ENCODE data around the gene NKX6-1.

NKX6-1 gene

GRCh38 chr4:84498203-84498934, 723 bp downstream of the NKX6-1 start:
- no peak for DNase-seq (ENCODE audit: low read depth)

- DNase-seq (ENCODE audit: low read depth), result no peak
Observed at GRCh38 chr4:84497504-84498202, 1.4 kb downstream of the NKX6-1 start.

- DNase-seq (ENCODE audit: low read depth), result no peak
Observed at GRCh38 chr4:84496706-84497503, 2.2 kb downstream of the NKX6-1 start.

GRCh38 chr4:84496331-84496705, 2.8 kb downstream of the NKX6-1 start:
- DNase-seq (ENCODE audit: low read depth), result no peak

- DNase-seq (ENCODE audit: low read depth), result no peak
Observed at GRCh38 chr4:84495794-84496261, 3.3 kb downstream of the NKX6-1 start.

GRCh38 chr4:84495118-84495793, 3.8 kb downstream of the NKX6-1 start:
- DNase-seq (ENCODE audit: low read depth), result no peak

GRCh38 chr4:84494531-84494930, 4.6 kb downstream of the NKX6-1 start:
- no peak for DNase-seq (ENCODE audit: low read depth)

GRCh38 chr4:84494076-84494475, 5.0 kb downstream of the NKX6-1 start:
- DNase-seq (ENCODE audit: low read depth), result no peak

GRCh38 chr4:84493092-84493850, 5.8 kb downstream of the NKX6-1 start:
- DNase-seq (ENCODE audit: low read depth), result no peak

- DNase-seq (ENCODE audit: low read depth), result no peak
Observed at GRCh38 chr4:84492737-84493091, 6.4 kb downstream of the NKX6-1 start.

- no peak for DNase-seq (ENCODE audit: low read depth)
Observed at GRCh38 chr4:84492290-84492689, 6.8 kb downstream of the NKX6-1 start.

- DNase-seq (ENCODE audit: low read depth), result no peak
Observed at GRCh38 chr4:84491481-84491880, 7.6 kb downstream of the NKX6-1 start.

GRCh38 chr4:84490663-84491062, 8.4 kb downstream of the NKX6-1 start:
- no peak for DNase-seq (ENCODE audit: low read depth)

GRCh38 chr4:84484236-84484635, 14.9 kb downstream of the NKX6-1 start:
- no peak for DNase-seq (ENCODE audit: low read depth)

- DNase-seq (ENCODE audit: low read depth), result no peak
Observed at GRCh38 chr4:84483688-84484087, 15.4 kb downstream of the NKX6-1 start.

- DNase-seq (ENCODE audit: low read depth), result no peak
Observed at GRCh38 chr4:84482564-84483563, 16.2 kb downstream of the NKX6-1 start.

GRCh38 chr4:84481860-84482245, 17.2 kb downstream of the NKX6-1 start:
- no peak for DNase-seq (ENCODE audit: low read depth)

GRCh38 chr4:84481077-84481859, 17.8 kb downstream of the NKX6-1 start:
- DNase-seq (ENCODE audit: low read depth), result no peak

- DNase-seq (ENCODE audit: low read depth), result no peak
Observed at GRCh38 chr4:84480082-84480481, 19.0 kb downstream of the NKX6-1 start.

All from HS-27A (cell line).